Spleen (tissue), 7 donors: ENCODE results near the gene LDLRAD4.

Source experiments
- POLR2A ChIP-seq, 3 donors: fragments of 450-650 bp; IDR thresholded peaks; one replicate each; pipeline ENCODE4 v1.5.1; 2017; ENCODE audit warnings: antibody characterized with exemption in 3 of 3, mild to moderate bottlenecking in 1 of 3
- POLR2AphosphoS5 ChIP-seq, 3 donors: sonication (generic); formaldehyde crosslinking; IDR thresholded peaks; one replicate each; pipeline ENCODE4 v1.5.1; 2017; ENCODE audit warnings: antibody characterized with exemption in 3 of 3
- TF ChIP-seq, protein P1 (sequence below), 11 experiments: fragments of 200-600 bp in 7 of 11; fragments of 450-650 bp in 4 of 11; sonication (generic) in 4 of 11; IDR thresholded peaks in 8 of 11; conservative IDR thresholded peaks in 3 of 11; 1 replicate in 7 of 11; 2 replicates in 4 of 11; pipeline versions ENCODE4 v1.4.0 to v1.8.0; 2016 to 2021; ENCODE audit warnings: antibody characterized with exemption in 11 of 11, inconsistent platforms in 4 of 11, mild to moderate bottlenecking in 1 of 11
- donor health status: DM: no; HTN: no; CAD: no; lungs with moderate emphysema.
- donor health status: DM: no; HTN: no; CAD: no.
- donor health status: DM: no; HTN: no; CAD: no.

- TF ChIP-seq, protein P1, sequence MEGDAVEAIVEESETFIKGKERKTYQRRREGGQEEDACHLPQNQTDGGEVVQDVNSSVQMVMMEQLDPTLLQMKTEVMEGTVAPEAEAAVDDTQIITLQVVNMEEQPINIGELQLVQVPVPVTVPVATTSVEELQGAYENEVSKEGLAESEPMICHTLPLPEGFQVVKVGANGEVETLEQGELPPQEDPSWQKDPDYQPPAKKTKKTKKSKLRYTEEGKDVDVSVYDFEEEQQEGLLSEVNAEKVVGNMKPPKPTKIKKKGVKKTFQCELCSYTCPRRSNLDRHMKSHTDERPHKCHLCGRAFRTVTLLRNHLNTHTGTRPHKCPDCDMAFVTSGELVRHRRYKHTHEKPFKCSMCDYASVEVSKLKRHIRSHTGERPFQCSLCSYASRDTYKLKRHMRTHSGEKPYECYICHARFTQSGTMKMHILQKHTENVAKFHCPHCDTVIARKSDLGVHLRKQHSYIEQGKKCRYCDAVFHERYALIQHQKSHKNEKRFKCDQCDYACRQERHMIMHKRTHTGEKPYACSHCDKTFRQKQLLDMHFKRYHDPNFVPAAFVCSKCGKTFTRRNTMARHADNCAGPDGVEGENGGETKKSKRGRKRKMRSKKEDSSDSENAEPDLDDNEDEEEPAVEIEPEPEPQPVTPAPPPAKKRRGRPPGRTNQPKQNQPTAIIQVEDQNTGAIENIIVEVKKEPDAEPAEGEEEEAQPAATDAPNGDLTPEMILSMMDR (IDR thresholded peaks at IDR 0.05 in 8 of 11, conservative IDR thresholded peaks at IDR 0.05 in 3 of 11), result no peak
- TF ChIP-seq POLR2A (IDR thresholded peaks at IDR 0.05) (no peak), POLR2AphosphoS5 (IDR thresholded peaks at IDR 0.05) (no peak)
Measured at GRCh38 chr18:13254971-13255927, 36.7 kb downstream of the LDLRAD4 start.
